Mesothelial cell of epicardium (in vitro differentiated cells): ENCODE data around the gene RLF. TPM values are rescaled to one million over a fixed set of nuclear protein-coding genes. Genes with fewer than 3 reads are reported as not detected.
"Not testable (repeated sequence)": the region's sequence is repeated elsewhere in the genome, so short reads cannot be mapped to it uniquely, and the experiment has no call there.

Experiments
- DNase-seq, 2 experiments: peaks; one replicate each; pipeline ENCODE4 v3.0.0; 2021; ENCODE audit warnings: low spot score in 2 of 2; ENCODE audit not compliant: unreplicated experiment in 2 of 2
- H3K27ac Mint-ChIP-seq: 2 replicates; pipeline ENCODE4 v1.8.0; 2021; ENCODE audit warnings: mixed read lengths
- H3K27me3 Mint-ChIP-seq: 2 replicates; pipeline ENCODE4 v1.8.0; 2021; ENCODE audit warnings: low read depth, mixed read lengths
- H3K36me3 Mint-ChIP-seq: 2 replicates; pipeline ENCODE4 v1.8.0; 2021; ENCODE audit warnings: mixed read lengths
- H3K4me1 Mint-ChIP-seq: 2 replicates; pipeline ENCODE4 v1.8.0; 2021; ENCODE audit warnings: mixed read lengths
- H3K4me3 Mint-ChIP-seq: 2 replicates; pipeline ENCODE4 v1.8.0; 2021; ENCODE audit warnings: mild to moderate bottlenecking, moderate library complexity, mixed read lengths
- H3K9me3 Mint-ChIP-seq: 2 replicates; pipeline ENCODE4 v1.8.0; 2021; ENCODE audit warnings: mixed read lengths
- total RNA-seq: library from RNA; stranded (reverse); gene quantifications from 3 replicates; pipeline ENCODE4 v1.2.1, GENCODE V29; 2021
- TF ChIP-seq, protein P1 (sequence below): fragments of 200-600 bp; sonication (generic); IDR thresholded peaks from one replicate; pipeline ENCODE4 v1.5.0; 2021; ENCODE audit warnings: antibody characterized with exemption; ENCODE audit not compliant: unreplicated experiment

RLF gene
- total RNA-seq, 1 donor from 2014 or later: 33.2 TPM

DNA sequence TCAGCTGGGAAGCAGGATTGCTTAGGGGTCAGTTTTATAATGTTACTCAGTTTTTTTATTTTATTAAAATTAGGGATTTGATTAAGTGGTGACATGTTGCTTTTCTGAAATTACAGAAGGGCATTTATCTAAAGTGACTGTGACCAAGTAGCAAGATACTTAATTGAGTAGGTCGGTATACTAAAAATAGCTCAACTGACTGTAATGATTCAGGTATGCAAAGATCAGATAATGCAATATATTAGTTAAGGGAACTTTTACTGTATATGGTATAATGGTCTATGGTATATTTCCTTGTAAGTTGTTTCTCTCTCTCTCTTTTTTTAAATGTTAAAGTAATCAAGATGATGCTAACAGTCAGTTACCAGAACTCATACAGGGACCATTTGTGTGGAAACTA lies 26.2 kb downstream of the RLF start:
- H3K9me3 Mint-ChIP-seq: no peaks in the 10 kb centered on the region
- DNase-seq: no peak
- H3K4me1 Mint-ChIP-seq: peaks cover 19% of the 10 kb centered on the region
- H3K27me3 Mint-ChIP-seq: no peaks in the 10 kb centered on the region
- H3K27ac Mint-ChIP-seq: peak overlapping the region; percentile 89
- TF ChIP-seq, protein P1, sequence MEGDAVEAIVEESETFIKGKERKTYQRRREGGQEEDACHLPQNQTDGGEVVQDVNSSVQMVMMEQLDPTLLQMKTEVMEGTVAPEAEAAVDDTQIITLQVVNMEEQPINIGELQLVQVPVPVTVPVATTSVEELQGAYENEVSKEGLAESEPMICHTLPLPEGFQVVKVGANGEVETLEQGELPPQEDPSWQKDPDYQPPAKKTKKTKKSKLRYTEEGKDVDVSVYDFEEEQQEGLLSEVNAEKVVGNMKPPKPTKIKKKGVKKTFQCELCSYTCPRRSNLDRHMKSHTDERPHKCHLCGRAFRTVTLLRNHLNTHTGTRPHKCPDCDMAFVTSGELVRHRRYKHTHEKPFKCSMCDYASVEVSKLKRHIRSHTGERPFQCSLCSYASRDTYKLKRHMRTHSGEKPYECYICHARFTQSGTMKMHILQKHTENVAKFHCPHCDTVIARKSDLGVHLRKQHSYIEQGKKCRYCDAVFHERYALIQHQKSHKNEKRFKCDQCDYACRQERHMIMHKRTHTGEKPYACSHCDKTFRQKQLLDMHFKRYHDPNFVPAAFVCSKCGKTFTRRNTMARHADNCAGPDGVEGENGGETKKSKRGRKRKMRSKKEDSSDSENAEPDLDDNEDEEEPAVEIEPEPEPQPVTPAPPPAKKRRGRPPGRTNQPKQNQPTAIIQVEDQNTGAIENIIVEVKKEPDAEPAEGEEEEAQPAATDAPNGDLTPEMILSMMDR: no peak
- H3K36me3 Mint-ChIP-seq: peaks cover 12% of the 10 kb centered on the region
- H3K4me3 Mint-ChIP-seq: no peak overlapping the region

DNA sequence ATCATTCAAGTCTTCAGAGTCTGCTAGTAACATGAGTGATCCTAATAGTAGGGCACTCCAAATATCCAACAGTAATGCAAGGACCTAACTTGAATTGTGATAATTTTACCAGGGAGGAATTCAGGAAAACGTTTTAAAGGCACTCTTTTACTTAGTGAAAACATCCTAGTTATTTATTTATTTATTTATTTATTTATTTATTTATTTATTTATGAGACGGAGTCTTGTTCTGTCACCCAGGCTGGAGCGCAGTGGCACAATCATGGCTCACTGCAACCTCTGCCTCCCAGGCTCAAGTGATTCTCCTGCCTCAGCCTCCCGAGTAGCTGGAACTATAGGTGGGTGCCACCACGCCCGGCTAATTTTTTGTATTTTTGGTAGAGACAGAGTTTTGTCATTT lies 33.5 kb downstream of the RLF start:
- not testable (repeated sequence) for DNase-seq

DNA sequence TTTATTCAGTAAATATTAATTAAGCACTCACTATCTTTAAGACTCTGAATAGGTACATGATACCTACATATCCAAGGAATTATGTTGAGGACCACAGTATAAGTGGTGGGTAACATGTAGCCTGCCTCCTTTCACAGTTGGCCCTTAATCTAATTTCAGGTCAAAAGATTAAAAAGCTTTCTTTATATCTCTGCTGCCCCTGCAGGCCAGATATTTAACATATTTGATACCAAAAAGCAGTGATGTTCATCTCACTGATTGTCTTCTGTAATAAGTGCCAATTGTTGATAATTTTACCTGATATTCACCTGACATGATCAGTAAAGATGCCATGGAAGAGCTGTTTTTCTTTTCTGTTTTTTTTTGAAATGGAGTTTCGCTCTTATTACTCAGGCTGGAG lies 36.5 kb downstream of the RLF start:
- Mint-ChIP-seq H3K4me3 (no peak overlapping the region), H3K9me3 (no peaks in the 10 kb centered on the region), H3K4me1 (no peaks in the 10 kb centered on the region), H3K36me3 (peaks cover 20% of the 10 kb centered on the region), H3K27me3 (no peaks in the 10 kb centered on the region), H3K27ac (no peak overlapping the region)
- TF ChIP-seq, protein P1: no peak
- DNase-seq: no peak

More for the DNA sequence above, 33.5 kb downstream of the RLF start:
- not testable (repeated sequence) for H3K4me1 Mint-ChIP-seq, H3K9me3 Mint-ChIP-seq, H3K27me3 Mint-ChIP-seq, H3K27ac Mint-ChIP-seq, H3K4me3 Mint-ChIP-seq
- peaks cover 30% of the 10 kb centered on the region for H3K36me3 Mint-ChIP-seq

DNA sequence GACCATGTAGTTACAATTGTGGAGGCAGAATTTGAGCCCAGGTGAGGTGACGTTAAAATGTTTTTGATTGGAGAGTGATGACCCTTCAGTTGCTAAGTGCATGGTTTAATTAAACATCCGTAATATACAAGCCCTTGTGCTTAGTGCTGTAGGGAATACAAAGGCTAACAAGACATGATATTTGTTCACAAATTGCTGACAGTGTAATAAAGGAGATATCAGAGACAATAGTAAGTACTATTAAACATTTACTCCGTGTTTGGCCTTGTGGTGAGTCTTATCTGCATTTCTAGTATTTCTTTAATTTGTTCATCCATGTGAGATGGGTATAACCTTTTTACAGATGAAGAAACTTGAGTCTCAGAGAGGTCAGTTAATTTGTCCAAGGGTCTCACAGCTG lies 37.9 kb downstream of the RLF start:
- Mint-ChIP-seq H3K4me3 (no peak overlapping the region), H3K9me3 (no peaks in the 10 kb centered on the region), H3K4me1 (no peaks in the 10 kb centered on the region), H3K27me3 (no peaks in the 10 kb centered on the region), H3K27ac (no peak overlapping the region), H3K36me3 (peaks cover 24% of the 10 kb centered on the region)
- TF ChIP-seq, protein P1: no peak
- DNase-seq: no peak

DNA sequence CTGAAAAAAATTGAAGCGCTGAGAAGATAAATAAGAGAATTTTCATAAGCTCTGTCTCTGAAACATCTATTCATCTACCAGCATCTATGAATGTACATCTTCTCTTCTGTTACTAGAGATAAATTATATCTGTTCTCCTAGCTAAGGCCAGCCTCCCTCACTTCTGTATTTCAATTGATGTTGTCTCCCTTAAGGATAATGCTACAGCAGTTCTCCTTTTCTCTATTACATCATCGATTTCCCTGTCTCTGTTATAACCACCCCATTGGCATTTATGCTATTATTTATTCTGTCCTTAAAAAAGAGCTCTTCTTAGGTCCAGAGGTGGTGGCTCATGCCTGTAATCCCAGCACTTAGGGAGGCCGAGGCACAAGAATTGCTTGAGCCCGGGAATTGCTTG lies 43.7 kb downstream of the RLF start:
- Mint-ChIP-seq H3K27ac (no peak overlapping the region), H3K4me3 (no peak overlapping the region), H3K27me3 (no peaks in the 10 kb centered on the region), H3K36me3 (peaks cover 27% of the 10 kb centered on the region), H3K9me3 (no peaks in the 10 kb centered on the region), H3K4me1 (peaks cover 6% of the 10 kb centered on the region)
- TF ChIP-seq, protein P1: no peak
- no peak for DNase-seq

DNA sequence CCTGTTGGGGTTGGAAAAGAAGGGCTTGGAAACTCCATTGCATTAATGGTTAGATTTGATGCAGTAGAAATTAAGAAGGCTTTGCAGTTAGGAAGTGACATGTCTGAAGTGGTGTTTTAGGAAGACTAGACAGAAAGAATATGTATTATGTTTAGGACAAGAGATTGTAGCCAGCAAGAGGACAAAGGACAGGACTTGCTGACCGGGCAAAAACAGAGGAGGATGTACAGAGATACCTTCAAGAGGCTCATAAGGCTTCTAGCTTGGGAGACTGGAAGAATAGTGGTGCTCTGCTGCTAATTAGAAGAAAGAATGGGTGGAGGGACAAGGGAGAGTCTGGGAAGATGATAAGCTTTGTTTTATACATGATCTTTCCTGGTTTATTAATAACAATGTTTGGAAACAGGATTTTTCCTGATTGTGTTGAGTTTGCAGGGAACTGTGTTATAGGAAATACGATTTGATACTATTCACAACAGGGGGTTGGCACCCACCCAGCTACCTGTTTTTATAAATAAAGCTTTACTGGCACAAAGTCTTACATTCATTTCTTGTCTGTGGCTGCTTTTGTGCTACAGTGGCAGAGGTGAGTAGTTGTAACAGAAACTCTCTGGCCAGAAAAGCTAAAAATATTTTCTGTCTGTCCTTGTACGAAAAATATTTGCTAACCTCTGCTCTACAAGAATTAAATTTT lies 49.5 kb downstream of the RLF start:
- H3K9me3 Mint-ChIP-seq: no peaks in the 10 kb centered on the region
- H3K4me1 Mint-ChIP-seq: peaks cover 6% of the 10 kb centered on the region
- H3K4me3 Mint-ChIP-seq: no peak overlapping the region

More for the DNA sequence above, 49.5 kb downstream of the RLF start:
- Mint-ChIP-seq H3K36me3 (peaks cover 26% of the 10 kb centered on the region), H3K27ac (peak overlapping the region; percentile 0), H3K27me3 (no peaks in the 10 kb centered on the region)
- no peak for DNase-seq
- TF ChIP-seq, protein P1: no peak
